K562 (cell line): ENCODE measurements around the gene OSTF1. TPM values are rescaled to one million over a fixed set of nuclear protein-coding genes. Genes with fewer than 3 reads are reported as not detected.

Source experiments
- ATAC-seq: fragments of 200-7000 bp; cut with Tn5 transposase; 3 replicates; pipeline ENCODE4 v1.9.1; 2020; ENCODE audit warnings: moderate library complexity
- BruUV-seq: library from RNA; stranded (reverse); fragments of 400-500 nt; replicated peaks from 2 replicates; lab custom pipeline; 2021; lab: Mats Ljungman, UMichigan
- CTCF ChIA-PET: fragments of 300-600 bp; formaldehyde crosslinking; extraction: SDS; loops from one replicate; lab custom pipeline; 2021; ENCODE audit warnings: low intra/inter-chr PET ratio; lab: Yijun Ruan, JAX
- POLR2A ChIA-PET: fragments of 300-600, 350-650 bp; sonication (Branson Sonifier 250); formaldehyde crosslinking; extraction: SDS; loops from one replicate; lab custom pipeline; 2021; ENCODE audit warnings: antibody characterized with exemption, inconsistent platforms; lab: Yijun Ruan, JAX
- DNase-seq, 4 experiments: peaks; one replicate each; pipeline versions ENCODE4 v3.0.0 to v3.0.0-alpha.2; 2011 to 2018; ENCODE audit warnings: low spot score in 3 of 4, mixed read lengths in 3 of 4; ENCODE audit errors: extremely low read depth in 1 of 4
- FAIRE-seq: peaks from 2 replicates; lab custom pipeline; 2011; peaks lifted over from hg19 to GRCh38; lab: Jason Lieb, UNC
- H2AFZ ChIP-seq: 2 replicates; pipeline ENCODE4 v1.6.0; 2011; ENCODE audit warnings: low read depth, low read length, control low read depth, inconsistent platforms
- H3K27ac ChIP-seq: fragments of 200-600 bp; 3 replicates; pipeline ENCODE4 v1.8.0; 2011; ENCODE audit warnings: low read depth, mild to moderate bottlenecking, control low read depth, inconsistent platforms, low read length, moderate library complexity, mixed read lengths; ENCODE audit errors: extremely low read depth
- H3K27me3 ChIP-seq, 2 experiments: fragments of 300-600 bp in 1 of 2; 2 replicates in 1 of 2; 3 replicates in 1 of 2; pipeline versions ENCODE4 v1.6.0 to v1.8.0; 2011; ENCODE audit warnings: inconsistent platforms in 2 of 2, low read length in 2 of 2, mild to moderate bottlenecking in 1 of 2, mixed read lengths in 1 of 2, moderate library complexity in 1 of 2; ENCODE audit not compliant: control insufficient read depth in 2 of 2, insufficient read depth in 2 of 2
- H3K36me3 ChIP-seq: fragments of 300-600 bp; 3 replicates; pipeline ENCODE4 v1.8.0; 2011; ENCODE audit warnings: mild to moderate bottlenecking, low read length, inconsistent platforms; ENCODE audit not compliant: control insufficient read depth, insufficient read depth
- H3K4me1 ChIP-seq, 2 experiments: fragments of 200-600 bp in 1 of 2; replicated peaks in 1 of 2; 2 replicates in 1 of 2; 3 replicates in 1 of 2; pipeline versions ENCODE4 v1.5.1 to v1.8.0; 2011; ENCODE audit warnings: inconsistent platforms in 2 of 2, low read length in 2 of 2, mild to moderate bottlenecking in 1 of 2, mixed read lengths in 1 of 2, moderate library complexity in 1 of 2; ENCODE audit not compliant: control insufficient read depth in 2 of 2, insufficient read depth in 2 of 2
- H3K4me2 ChIP-seq: 2 replicates; pipeline ENCODE4 v1.6.1; 2011; ENCODE audit warnings: low read length, control low read depth, inconsistent platforms, mixed read lengths; ENCODE audit not compliant: insufficient read depth
- H3K4me3 ChIP-seq: fragments of 200-600 bp; sonication (generic), shearing (Covaris generic); 2 replicates; pipeline ENCODE4 v1.5.1; 2016; ENCODE audit warnings: control low read depth, inconsistent platforms
- H3K79me2 ChIP-seq: fragments of 200-600 bp; 3 replicates; pipeline ENCODE4 v1.8.0; 2011; ENCODE audit warnings: low read length, inconsistent platforms; ENCODE audit not compliant: control insufficient read depth, insufficient read depth
- H3K9ac ChIP-seq, 2 experiments: 2 replicates each; pipeline versions ENCODE4 v1.6.0 to v1.6.1; 2011; ENCODE audit warnings: low read depth in 2 of 2, low read length in 2 of 2, control low read depth in 1 of 2, inconsistent platforms in 1 of 2, mild to moderate bottlenecking in 1 of 2, mixed read lengths in 1 of 2; ENCODE audit not compliant: insufficient read depth in 1 of 2
- H3K9me1 ChIP-seq: one replicate; pipeline ENCODE4 v1.6.0; 2011; ENCODE audit warnings: inconsistent platforms, mild to moderate bottlenecking, low read length, moderate library complexity; ENCODE audit not compliant: control insufficient read depth, insufficient read depth
- H3K9me3 ChIP-seq: replicated peaks from 2 replicates; pipeline ENCODE4 v1.5.1; 2011; ENCODE audit warnings: low read depth, low read length, inconsistent platforms; ENCODE audit not compliant: control insufficient read depth, insufficient read depth
- H4K20me1 ChIP-seq: replicated peaks from 2 replicates; pipeline ENCODE4 v1.6.1; 2011; ENCODE audit warnings: low read length, inconsistent platforms, mixed read lengths; ENCODE audit not compliant: control insufficient read depth, insufficient read depth
- CBFA2T3 ChIP-seq: fragments of 450-650 bp; IDR thresholded peaks from 2 replicates; pipeline ENCODE4 v1.6.1; 2017
- CREM ChIP-seq: IDR thresholded peaks from 2 replicates; pipeline ENCODE4 v1.6.1; 2014; ENCODE audit warnings: antibody characterized with exemption, low read depth
- ETV5 ChIP-seq: sonication (generic); formaldehyde crosslinking; IDR thresholded peaks from 2 replicates; pipeline ENCODE4 v1.4.0; 2020; ENCODE audit warnings: low read depth, mild to moderate bottlenecking, missing genetic modification reagents
- HDAC2 ChIP-seq: fragments of 450-650 bp; IDR thresholded peaks from 2 replicates; pipeline ENCODE4 v1.6.1; 2016; ENCODE audit warnings: mild to moderate bottlenecking
- L3MBTL2 ChIP-seq: fragments of 450-650 bp; IDR thresholded peaks from 2 replicates; pipeline ENCODE4 v1.6.1; 2016; ENCODE audit warnings: mild to moderate bottlenecking, moderate library complexity
- MTA3 ChIP-seq: fragments of 450-650 bp; formaldehyde crosslinking; IDR thresholded peaks from 2 replicates; pipeline ENCODE4 v1.6.1; 2017; ENCODE audit warnings: mild to moderate bottlenecking, borderline replicate concordance
- NCOA6 ChIP-seq: fragments of 450-650 bp; IDR thresholded peaks from 2 replicates; pipeline ENCODE4 v1.6.1; 2017; ENCODE audit warnings: mild to moderate bottlenecking
- NFIC ChIP-seq: fragments of 450-650 bp; IDR thresholded peaks from 2 replicates; pipeline ENCODE4 v1.6.1; 2017; ENCODE audit warnings: mild to moderate bottlenecking, inconsistent platforms
- NFIX ChIP-seq: fragments of 250-450 bp; sonication (Bioruptor Pico); IDR thresholded peaks from 2 replicates; pipeline ENCODE4 v1.4.0; 2020; ENCODE audit warnings: low read depth, mild to moderate bottlenecking, moderate library complexity
- SAP30 ChIP-seq: fragments of 200-600 bp; sonication (generic); IDR thresholded peaks from 2 replicates; pipeline ENCODE4 v1.6.1; 2012; ENCODE audit warnings: borderline replicate concordance, low read depth, mild to moderate bottlenecking, moderate library complexity, low read length, control low read depth, inconsistent platforms; ENCODE audit not compliant: insufficient read depth, poor library complexity, severe bottlenecking
- TCF7L2 ChIP-seq: fragments of 150-350 bp; IDR thresholded peaks from 2 replicates; pipeline ENCODE4 v1.6.1; 2016; ENCODE audit warnings: low read depth, mild to moderate bottlenecking, low read length, moderate library complexity
- ZBTB5 ChIP-seq: fragments of 450-650 bp; IDR thresholded peaks from 2 replicates; pipeline ENCODE4 v1.6.1; 2017; ENCODE audit warnings: antibody characterized with exemption
- ZFPM2 ChIP-seq: fragments of 250-450 bp; sonication (Bioruptor Pico); IDR thresholded peaks from 2 replicates; pipeline ENCODE4 v1.5.1; 2022; ENCODE audit warnings: mild to moderate bottlenecking
- ZNF140 ChIP-seq: fragments of 250-450 bp; sonication (Bioruptor Pico); IDR thresholded peaks from 2 replicates; pipeline ENCODE4 v1.8.0; 2021; ENCODE audit warnings: moderate library complexity, mild to moderate bottlenecking, inconsistent platforms
- ZNF175 ChIP-seq: fragments of 200-800 bp; sonication (Bioruptor generic); IDR thresholded peaks from 2 replicates; pipeline ENCODE4 v1.6.1; 2016; ENCODE audit warnings: low read depth, mild to moderate bottlenecking, missing genetic modification characterization, missing compliant biosample characterization
- ZNF511 ChIP-seq: sonication (generic); formaldehyde crosslinking; IDR thresholded peaks from 2 replicates; pipeline ENCODE4 v1.8.0; 2022; ENCODE audit warnings: mild to moderate bottlenecking, missing genetic modification reagents
- WGBS: fragments of 100-300 bp; shearing (Covaris generic); methylation state at CpG from one replicate; pipeline ENCODE4 v1.1.6; 2016; ENCODE audit warnings: low coverage, mixed read lengths; ENCODE audit not compliant: insufficient coverage; ENCODE audit errors: missing lambda C conversion rate; 5-methylcytosine and 5-hydroxymethylcytosine counted together
- in situ Hi-C: fragments of 300-500 bp; cut with MboI; formaldehyde crosslinking; loops from 4 replicates; pipeline ENCODE4 v1.15.0; 2018; ENCODE audit warnings: inconsistent platforms, mixed read lengths
- intact Hi-C: fragments of 100-400 bp; cut with micrococcal nuclease; formaldehyde crosslinking; loops from 2 replicates; pipeline ENCODE4 v1.14.2; 2022
- polyA plus RNA-seq, 8 experiments: library from polyadenylated mRNA; depleted of rRNA in 4 of 8; stranded (reverse) in 5 of 8; unstranded in 3 of 8; fragments of >200 nt; fragmentation: Nextera tagmentation in 2 of 8; fragmentation: Illumina TruSeq in 1 of 8; extraction: Ambion mirVana in 2 of 8; extraction: Trizol in 1 of 8; gene quantifications; 2 replicates each; pipeline versions ENCODE4 v1.2.1 to v1.2.3, GENCODE V29; 2011 to 2014; ENCODE audit warnings: inconsistent platforms in 1 of 8, missing spikeins in 1 of 8
- total RNA-seq, 7 experiments: library from RNA; depleted of rRNA in 6 of 7; stranded (reverse); fragments of >200 nt in 6 of 7; fragmentation: Illumina TruSeq in 2 of 7; extraction: Trizol in 2 of 7; gene quantifications; 2 replicates each; pipeline versions ENCODE4 v1.2.1 to v1.2.3, GENCODE V29; 2011 to 2021; ENCODE audit warnings: low replicate concordance in 1 of 7

The OSTF1 gene
- total and polyA plus RNA-seq, 9 of the 15 experiments (the other 6 are each of a cell fraction or from before 2014, with no cell fraction given) = 15.0 to 37.3 (median 23.0) TPM

GRCh38 chr9:75109210-75109839 lies 21.0 kb downstream of the OSTF1 start:
- FAIRE-seq (no peak), ATAC-seq (no peak)
- intact Hi-C loops = no loop called here
- no peaks in the 10 kb centered on the region for H3K79me2 ChIP-seq
- no peak overlapping the region for H3K4me3 ChIP-seq
- no peak for TF ChIP-seq L3MBTL2
- TF ChIP-seq ZNF140 = no peak
- peak; percentile 70 for TF ChIP-seq NFIX (CRISPR knock-in tag)
- TF ChIP-seq ZFPM2 (CRISPR knock-in tag) = no peak
- no peak for TF ChIP-seq CBFA2T3
- TF ChIP-seq CREM = no peak
- TF ChIP-seq NCOA6 = no peak
- TF ChIP-seq MTA3 = no peak
- no peak for TF ChIP-seq ZBTB5
- peak; percentile 86 for TF ChIP-seq NFIC
- TF ChIP-seq ZNF175 = no peak
- no peak for TF ChIP-seq ETV5 (CRISPR knock-in tag)
- no peak for TF ChIP-seq ZNF511 (CRISPR knock-in tag)
- no peak for TF ChIP-seq TCF7L2
- TF ChIP-seq SAP30 = no peak
- no peak for TF ChIP-seq HDAC2
- TF ChIP-seq, all 486 proteins: peak for 2
- Histone ChIP-seq H3K27ac (no peak overlapping the region), H3K36me3 (no peaks in the 10 kb centered on the region), H2AFZ (no peak overlapping the region), H3K9me3 (no peaks in the 10 kb centered on the region), H3K4me1 (no peaks in the 10 kb centered on the region), H3K4me2 (no peak overlapping the region), H4K20me1 (no peaks in the 10 kb centered on the region), H3K27me3 (no peaks in the 10 kb centered on the region), H3K9me1 (no peaks in the 10 kb centered on the region), H3K9ac (no peak overlapping the region)
- 95% methylated on average over 7 of the region's 7 CpGs for WGBS
- no peak for DNase-seq
- no TSS peak for BruUV-seq
- in situ Hi-C loops = no loop called here
- CTCF ChIA-PET = no interaction called here
- POLR2A ChIA-PET = interaction anchor here (0.8 kb wide), 1 partner anchor 81 kb away, joined by 3 read pairs; the partner anchor contains the start of gene CARNMT1
